HG03139 (cell line): Measurements from ENCODE around the gene NEUROG2.
A peak's percentile ranks its signal among the peaks of the same experiment; 100 is the strongest.

ENCODE experiments used
- ATAC-seq: cut with Tn5 transposase; IDR thresholded peaks from one replicate; pipeline ENCODE4 v1.9.1; 2021; ENCODE audit not compliant: unreplicated experiment

The NEUROG2 gene

GRCh38 chr4:112521123-112522023, 5.4 kb upstream of the NEUROG2 start:
- no peak for ATAC-seq

DNA sequence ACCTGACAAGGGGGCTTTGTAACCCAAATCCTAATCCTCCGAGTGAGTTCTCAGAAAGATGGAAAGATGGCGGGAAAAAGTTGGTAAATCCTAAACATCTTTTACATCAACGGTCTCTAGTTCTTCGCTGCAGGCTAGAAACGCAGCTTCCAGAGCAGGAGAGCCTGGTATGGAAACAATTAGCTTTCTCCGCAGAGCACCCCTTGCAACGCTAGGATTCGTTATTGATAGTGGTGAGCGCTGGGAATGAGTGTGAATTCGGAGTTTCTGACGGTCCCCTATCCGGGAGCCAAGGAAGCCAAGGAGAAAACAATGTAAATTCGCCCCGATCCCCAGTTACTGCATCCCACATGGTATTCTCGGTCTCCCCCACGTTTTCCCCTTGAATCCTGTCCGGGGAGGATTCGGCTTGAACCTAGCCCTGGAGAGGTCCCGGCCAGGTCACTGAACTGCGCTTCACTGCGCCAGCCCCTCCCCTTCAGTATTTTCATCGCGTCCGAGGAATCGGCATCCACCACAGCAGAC, 4.7 kb upstream of the NEUROG2 start:
- no peak for ATAC-seq

- no peak for ATAC-seq
These were observed 4.0 kb upstream of the NEUROG2 start for GRCh38 chr4:112519689-112520597.

- no peak for ATAC-seq
These were observed 2.7 kb upstream of the NEUROG2 start for GRCh38 chr4:112518675-112519074.

GRCh38 chr4:112517911-112518310, 1.9 kb upstream of the NEUROG2 start:
- no peak for ATAC-seq

DNA sequence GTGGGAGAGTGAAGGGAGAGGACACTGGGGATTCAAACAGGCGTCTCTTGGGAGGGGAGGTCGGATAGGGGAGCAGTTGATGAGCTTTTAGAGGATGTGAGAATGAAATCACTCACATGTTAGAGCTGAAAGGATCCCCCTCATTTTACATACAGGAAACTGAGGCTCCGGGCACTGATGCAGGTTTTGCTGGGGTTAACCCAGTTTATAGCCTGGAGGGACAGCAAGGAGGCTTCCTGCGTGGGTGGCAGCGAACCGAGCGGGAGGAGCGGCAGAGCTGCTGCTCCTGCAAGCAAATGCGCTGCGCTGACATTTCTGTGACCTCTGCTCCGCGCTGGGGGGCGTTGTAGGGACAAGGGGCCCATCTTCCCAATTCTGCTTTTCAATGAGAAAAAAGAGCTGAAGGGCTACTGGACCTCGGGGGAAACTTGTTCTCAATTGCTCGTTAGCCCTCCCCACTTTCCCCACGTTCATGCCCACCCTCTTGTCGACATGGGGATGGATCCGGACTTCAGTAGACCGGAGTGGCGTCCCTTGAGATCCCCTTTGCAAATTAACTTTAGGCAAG, 1.2 kb upstream of the NEUROG2 start:
- peak; percentile 15 for ATAC-seq

GRCh38 chr4:112516471-112517066, 589 bp upstream of the NEUROG2 start:
- peak; percentile 32 for ATAC-seq

DNA sequence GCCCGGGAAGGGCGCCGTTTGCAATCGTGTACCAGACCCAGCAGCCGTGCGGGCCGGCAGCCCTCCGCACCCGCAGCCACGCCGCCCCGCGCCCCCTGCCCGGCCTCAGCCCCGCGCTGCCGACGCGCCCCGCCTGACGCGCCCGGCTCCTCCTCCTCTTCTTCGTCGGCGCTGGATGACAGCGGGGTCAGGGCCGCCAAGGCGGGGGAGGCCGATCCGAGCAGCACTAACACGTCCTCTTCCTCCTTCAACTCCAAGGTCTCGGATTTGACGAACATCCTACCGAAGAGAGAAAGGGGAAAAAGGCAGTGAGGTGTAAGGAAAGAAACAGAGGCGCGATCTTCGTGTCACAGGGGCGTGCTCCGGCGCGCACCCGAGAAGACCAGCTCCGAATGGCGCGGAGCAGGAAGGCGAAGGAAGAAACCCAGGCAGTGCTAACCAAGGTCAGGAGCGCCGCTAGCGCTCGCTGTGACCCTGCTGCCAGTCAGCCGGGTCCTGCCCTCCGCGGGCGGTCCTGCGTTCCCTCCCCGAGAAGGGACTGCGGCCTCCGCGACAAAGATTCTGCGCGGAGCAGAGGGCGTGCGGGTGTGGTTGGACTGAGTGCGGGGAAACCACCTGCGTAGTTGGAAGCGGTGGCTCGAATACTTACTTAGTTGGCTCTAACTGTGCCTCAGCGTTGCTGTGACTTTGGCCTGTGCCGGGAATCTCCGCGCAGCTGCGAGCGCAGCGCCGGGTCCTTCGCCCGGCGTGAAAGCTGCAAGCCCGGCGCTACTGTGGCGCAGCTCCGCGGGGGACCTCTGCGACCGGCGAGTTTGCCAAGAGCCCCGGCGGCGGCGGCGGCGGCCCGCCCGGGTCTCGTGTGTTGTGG, 548 bp downstream of the NEUROG2 start:
- peak; percentile 31 for ATAC-seq

DNA sequence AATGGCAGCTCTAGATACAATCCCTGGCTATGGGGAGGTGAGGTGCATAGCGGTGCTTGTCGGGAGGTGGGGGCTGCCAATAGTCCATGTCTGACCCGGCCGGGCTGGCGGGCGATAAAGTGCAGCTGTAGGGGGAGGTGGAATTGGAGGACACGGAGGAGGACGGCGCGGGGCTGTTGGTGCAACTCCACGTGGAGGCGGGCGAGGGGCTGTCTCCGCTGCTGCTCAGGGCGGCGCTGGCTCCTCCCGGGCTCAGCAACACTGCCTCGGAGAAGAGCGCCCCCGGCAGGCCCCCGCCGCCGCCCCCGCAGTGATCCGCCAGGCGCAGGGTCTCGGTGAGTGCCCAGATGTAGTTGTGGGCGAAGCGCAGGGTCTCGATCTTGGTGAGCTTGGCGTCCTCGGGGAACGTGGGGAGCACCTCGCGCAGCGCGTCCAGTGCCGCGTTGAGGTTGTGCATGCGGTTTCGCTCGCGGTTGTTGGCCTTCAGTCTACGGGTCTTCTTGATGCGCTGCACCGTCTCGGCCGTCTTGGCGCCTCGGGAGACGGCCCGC, 1.3 kb downstream of the NEUROG2 start:
- no peak for ATAC-seq

- no peak for ATAC-seq
These were observed 1.9 kb downstream of the NEUROG2 start for GRCh38 chr4:112513971-112514646.

GRCh38 chr4:112511803-112512118, 4.2 kb downstream of the NEUROG2 start:
- no peak for ATAC-seq

GRCh38 chr4:112511093-112511802, 4.7 kb downstream of the NEUROG2 start:
- ATAC-seq: no peak

- no peak for ATAC-seq
These were observed 5.5 kb downstream of the NEUROG2 start for GRCh38 chr4:112510291-112511092.

DNA sequence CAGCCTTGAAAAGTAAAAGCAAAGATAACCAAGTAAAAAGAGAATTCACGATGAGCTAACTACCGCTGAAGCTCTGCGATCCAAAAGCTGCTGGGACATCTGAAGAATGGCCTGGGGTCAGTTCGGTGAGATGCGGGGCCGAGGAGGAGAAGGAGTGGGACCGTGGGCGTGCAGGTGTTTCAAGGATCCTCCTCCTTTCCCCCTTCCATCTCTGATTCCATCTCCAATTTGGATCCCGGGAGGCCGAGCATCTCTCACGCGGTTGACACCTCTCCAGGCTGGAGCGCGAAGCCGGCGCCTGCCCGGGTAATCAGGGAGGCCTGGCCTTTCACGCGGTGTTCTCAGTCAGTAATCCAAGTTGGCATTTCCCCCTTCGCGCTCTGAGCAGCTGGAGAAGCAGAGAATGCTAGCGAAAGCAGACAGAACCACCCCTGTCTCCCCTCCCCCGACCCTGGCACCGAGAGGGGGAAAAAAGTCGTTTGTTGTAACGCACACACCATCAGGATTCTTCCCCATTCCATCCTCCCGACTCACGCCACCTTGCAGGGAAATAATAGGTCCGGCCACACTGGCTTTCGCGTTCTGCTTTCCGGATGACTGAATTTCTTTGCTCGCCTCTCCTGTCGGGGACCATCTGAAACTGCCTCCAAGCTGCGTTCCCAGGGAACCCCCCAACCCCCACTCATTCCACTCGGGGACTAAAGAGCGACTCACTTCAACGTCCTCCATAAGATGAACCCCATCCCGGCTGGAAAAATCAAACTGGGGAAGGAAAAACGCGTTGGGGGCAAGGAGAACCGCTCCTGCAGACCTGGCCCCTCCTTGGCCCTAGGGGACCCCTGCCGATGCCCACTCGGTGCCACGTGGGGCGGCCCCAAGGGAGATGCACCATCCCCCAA, 6.5 kb downstream of the NEUROG2 start:
- no peak for ATAC-seq

GRCh38 chr4:112508356-112508755, 7.6 kb downstream of the NEUROG2 start:
- no peak for ATAC-seq

- ATAC-seq: no peak
These were observed 11.2 kb downstream of the NEUROG2 start for GRCh38 chr4:112504807-112505206.

GRCh38 chr4:112502871-112503270, 13.1 kb downstream of the NEUROG2 start:
- ATAC-seq: no peak
